H1 (cell line): ENCODE results near the gene CLEC3A. TPM values are rescaled to one million over a fixed set of nuclear protein-coding genes. Genes with fewer than 3 reads are reported as not detected.

ENCODE experiments used
- CEBPB ChIP-seq: IDR thresholded peaks from 2 replicates; pipeline ENCODE4 v1.6.1; 2012; ENCODE audit warnings: low read depth, low read length
- GTF2F1 ChIP-seq: IDR thresholded peaks from 2 replicates; pipeline ENCODE4 v1.6.1; 2012; ENCODE audit warnings: low read depth, low read length, improper control_type of control experiment, borderline replicate concordance
- POU5F1 ChIP-seq: IDR thresholded peaks from 2 replicates; pipeline ENCODE4 v1.6.1; 2011; ENCODE audit warnings: low read depth, mild to moderate bottlenecking, low read length, moderate library complexity
- SP4 ChIP-seq: IDR thresholded peaks from 2 replicates; pipeline ENCODE4 v1.6.1; 2012; ENCODE audit warnings: low read length, inconsistent platforms
- YY1 ChIP-seq: IDR thresholded peaks from 2 replicates; pipeline ENCODE4 v1.6.1; 2011; ENCODE audit warnings: low read depth, mild to moderate bottlenecking, low read length
- polyA plus RNA-seq, 7 experiments: library from polyadenylated mRNA; depleted of rRNA in 3 of 7; stranded (reverse) in 5 of 7; unstranded in 2 of 7; fragments of >200 nt in 5 of 7; fragments of 200-250 nt in 2 of 7; gene quantifications; 1 replicate in 5 of 7; 2 replicates in 1 of 7; 4 replicates in 1 of 7; pipeline versions ENCODE4 v1.2.1 to v1.2.3, GENCODE V29; 2011 to 2013; ENCODE audit warnings: missing spikeins in 2 of 7, mixed read lengths in 2 of 7
- total RNA-seq: library from RNA; stranded (reverse); fragmentation: NEBNext Ultra II Directional; extraction: Animal tissue kit (Norgen Biotek cat#: 25700); gene quantifications from 2 replicates; pipeline ENCODE4 v1.2.1, GENCODE V29; 2021

The CLEC3A gene
- total and polyA plus RNA-seq, 2 of the 8 experiments (the other 6 are each of a cell fraction or from before 2014, with no cell fraction given), result not detected

DNA sequence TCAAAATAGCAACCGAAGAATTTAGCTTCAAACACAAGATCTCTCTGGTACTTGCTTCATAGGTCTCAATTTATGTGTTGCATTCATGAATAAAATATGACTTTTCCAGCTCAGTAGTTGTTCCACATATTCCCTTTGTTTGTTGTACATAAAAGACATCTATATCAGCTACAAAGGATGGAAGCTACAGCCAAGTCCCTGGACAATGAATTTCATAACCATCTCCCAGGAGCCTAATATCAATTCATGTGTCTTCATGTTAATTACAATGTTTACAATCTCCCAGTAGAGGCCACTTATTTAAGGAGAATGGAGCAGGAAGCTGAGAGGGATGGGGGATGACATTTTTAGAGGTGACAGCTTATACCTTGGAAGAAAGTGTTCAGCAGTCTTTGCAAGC, 3.3 kb downstream of the CLEC3A start (continued):
- TF ChIP-seq POU5F1, result no peak
- TF ChIP-seq CEBPB, result no peak
- TF ChIP-seq GTF2F1, result no peak
- TF ChIP-seq YY1, result no peak
- no peak for TF ChIP-seq SP4
